ENCODE measurements around the gene ENTPD3. TPM values are rescaled to one million over a fixed set of nuclear protein-coding genes. Genes with fewer than 3 reads are reported as not detected.

The ENTPD3 gene
- total and polyA plus RNA-seq, 4 donors: 1.5 to 6.1 (median 3.7) TPM

DNA sequence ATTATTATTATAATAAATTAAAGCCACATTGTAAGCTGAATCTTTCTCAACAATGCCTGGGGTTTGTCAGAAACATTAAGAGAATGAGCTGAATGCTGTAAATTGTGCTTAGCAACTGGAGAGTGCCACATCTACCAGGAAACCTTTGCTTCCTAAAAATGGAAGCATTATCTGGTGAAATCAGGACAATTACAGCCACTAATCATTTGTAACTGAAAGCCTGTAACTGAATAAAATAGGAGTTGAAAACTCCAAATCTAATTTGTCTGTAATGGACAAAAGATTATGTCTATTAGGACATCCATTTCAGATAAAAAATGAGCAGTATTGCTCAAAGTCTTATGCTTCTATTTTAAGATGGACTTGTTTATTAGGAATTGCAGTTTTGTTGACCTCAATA, 45.3 kb upstream of the ENTPD3 start:
- no peak for DNase-seq
- no peaks in the 10 kb centered on the region for H3K4me1 ChIP-seq (ENCODE audit: control insufficient read depth in 5 of 5, insufficient read depth in 5 of 5, low read length in 5 of 5)
- H3K9me3 ChIP-seq (ENCODE audit: control insufficient read depth in 4 of 4, insufficient read depth in 3 of 4, low read length in 3 of 4): no peaks in the 10 kb centered on the region
- H3K27ac ChIP-seq (ENCODE audit: low read depth in 1 of 2, low read length in 1 of 2): no peak overlapping the region
- ATAC-seq (ENCODE audit: insufficient read depth, low FRiP score): no peak
- H3K36me3 ChIP-seq (ENCODE audit: control insufficient read depth in 4 of 4, insufficient read depth in 4 of 4, low read length in 4 of 4): no peaks in the 10 kb centered on the region
- TF ChIP-seq, protein P1, sequence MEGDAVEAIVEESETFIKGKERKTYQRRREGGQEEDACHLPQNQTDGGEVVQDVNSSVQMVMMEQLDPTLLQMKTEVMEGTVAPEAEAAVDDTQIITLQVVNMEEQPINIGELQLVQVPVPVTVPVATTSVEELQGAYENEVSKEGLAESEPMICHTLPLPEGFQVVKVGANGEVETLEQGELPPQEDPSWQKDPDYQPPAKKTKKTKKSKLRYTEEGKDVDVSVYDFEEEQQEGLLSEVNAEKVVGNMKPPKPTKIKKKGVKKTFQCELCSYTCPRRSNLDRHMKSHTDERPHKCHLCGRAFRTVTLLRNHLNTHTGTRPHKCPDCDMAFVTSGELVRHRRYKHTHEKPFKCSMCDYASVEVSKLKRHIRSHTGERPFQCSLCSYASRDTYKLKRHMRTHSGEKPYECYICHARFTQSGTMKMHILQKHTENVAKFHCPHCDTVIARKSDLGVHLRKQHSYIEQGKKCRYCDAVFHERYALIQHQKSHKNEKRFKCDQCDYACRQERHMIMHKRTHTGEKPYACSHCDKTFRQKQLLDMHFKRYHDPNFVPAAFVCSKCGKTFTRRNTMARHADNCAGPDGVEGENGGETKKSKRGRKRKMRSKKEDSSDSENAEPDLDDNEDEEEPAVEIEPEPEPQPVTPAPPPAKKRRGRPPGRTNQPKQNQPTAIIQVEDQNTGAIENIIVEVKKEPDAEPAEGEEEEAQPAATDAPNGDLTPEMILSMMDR (IDR thresholded peaks at IDR 0.05; ENCODE audit: control extremely low read depth, extremely low read depth): no peak
- H3K27me3 ChIP-seq (ENCODE audit: control insufficient read depth in 3 of 3, insufficient read depth in 3 of 3, low read length in 2 of 3): no peaks in the 10 kb centered on the region
- H3K9ac ChIP-seq (ENCODE audit: insufficient read depth in 1 of 2, low read length in 2 of 2): no peak overlapping the region
- no peak overlapping the region for H3K4me3 ChIP-seq

DNA sequence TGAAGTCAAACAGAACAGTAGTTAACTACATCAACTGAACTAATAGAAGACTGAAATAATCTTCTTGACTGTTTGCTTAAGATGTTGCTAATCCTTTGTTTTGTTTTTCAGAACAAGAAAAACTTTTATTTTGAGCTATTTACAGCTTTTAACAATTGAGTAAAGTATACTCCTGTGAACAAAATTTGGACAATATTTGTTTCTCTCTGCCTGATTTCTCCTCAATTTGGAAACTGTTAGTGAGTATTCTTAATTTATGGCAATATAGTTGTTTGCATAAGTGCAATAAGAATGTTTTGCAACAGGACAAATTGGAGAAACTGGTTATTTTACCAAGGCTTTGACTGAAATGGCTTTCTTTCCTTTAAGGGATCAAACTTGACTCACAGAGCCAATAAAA, 36.5 kb upstream of the ENTPD3 start:
- ATAC-seq (ENCODE audit: insufficient read depth, low FRiP score) (no peak), DNase-seq (no peak)
- H3K36me3 ChIP-seq (ENCODE audit: control insufficient read depth in 4 of 4, insufficient read depth in 4 of 4, low read length in 4 of 4): no peaks in the 10 kb centered on the region
- no peaks in the 10 kb centered on the region for H3K27me3 ChIP-seq (ENCODE audit: control insufficient read depth in 3 of 3, insufficient read depth in 3 of 3, low read length in 2 of 3)
- TF ChIP-seq, protein P1 (IDR thresholded peaks at IDR 0.05; ENCODE audit: control extremely low read depth, extremely low read depth): no peak
- no peak overlapping the region for H3K4me3 ChIP-seq
- no peak overlapping the region for H3K27ac ChIP-seq (ENCODE audit: low read depth in 1 of 2, low read length in 1 of 2)
- no peaks in the 10 kb centered on the region for H3K4me1 ChIP-seq (ENCODE audit: control insufficient read depth in 5 of 5, insufficient read depth in 5 of 5, low read length in 5 of 5)
- peaks cover 0 to 4% (median 0%) of the 10 kb centered on the region in 4 donors for H3K9me3 ChIP-seq (ENCODE audit: control insufficient read depth in 4 of 4, insufficient read depth in 3 of 4, low read length in 3 of 4)
- no peak overlapping the region for H3K9ac ChIP-seq (ENCODE audit: insufficient read depth in 1 of 2, low read length in 2 of 2)

DNA sequence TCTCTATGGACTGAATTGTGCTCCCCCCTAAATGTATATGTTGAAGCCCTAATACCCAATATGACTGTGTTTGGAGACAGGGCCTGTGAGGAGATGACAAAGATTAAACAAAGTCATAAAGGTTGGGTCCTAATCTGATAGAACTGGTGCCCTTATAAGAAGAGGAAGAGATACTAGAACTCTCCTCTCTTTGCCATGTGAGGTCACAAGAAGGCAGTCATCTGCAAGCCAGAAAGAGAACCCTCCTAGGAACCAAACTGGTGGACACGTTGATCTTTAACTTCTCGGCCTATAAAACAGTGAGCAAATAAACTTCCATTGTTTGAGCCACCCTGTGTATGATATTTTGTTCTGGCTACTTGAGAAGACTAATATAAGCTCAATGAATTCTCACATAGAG, 31.6 kb upstream of the ENTPD3 start:
- H3K4me3 ChIP-seq: no peak overlapping the region
- H3K9me3 ChIP-seq (ENCODE audit: control insufficient read depth in 4 of 4, insufficient read depth in 3 of 4, low read length in 3 of 4): peaks cover 0 to 1% (median 0%) of the 10 kb centered on the region in 4 donors
- ATAC-seq (ENCODE audit: insufficient read depth, low FRiP score): no peak
- DNase-seq: no peak
- no peak overlapping the region for H3K9ac ChIP-seq (ENCODE audit: insufficient read depth in 1 of 2, low read length in 2 of 2)
- H3K27ac ChIP-seq (ENCODE audit: low read depth in 1 of 2, low read length in 1 of 2): no peak overlapping the region
- TF ChIP-seq, protein P1 (IDR thresholded peaks at IDR 0.05; ENCODE audit: control extremely low read depth, extremely low read depth): no peak
- 71 to 74% methylated on average over 2 of the region's 2 CpGs for WGBS, 2 donors
- H3K36me3 ChIP-seq (ENCODE audit: control insufficient read depth in 4 of 4, insufficient read depth in 4 of 4, low read length in 4 of 4): no peaks in the 10 kb centered on the region
- no peaks in the 10 kb centered on the region for H3K4me1 ChIP-seq (ENCODE audit: control insufficient read depth in 5 of 5, insufficient read depth in 5 of 5, low read length in 5 of 5)
- H3K27me3 ChIP-seq (ENCODE audit: control insufficient read depth in 3 of 3, insufficient read depth in 3 of 3, low read length in 2 of 3): no peaks in the 10 kb centered on the region

DNA sequence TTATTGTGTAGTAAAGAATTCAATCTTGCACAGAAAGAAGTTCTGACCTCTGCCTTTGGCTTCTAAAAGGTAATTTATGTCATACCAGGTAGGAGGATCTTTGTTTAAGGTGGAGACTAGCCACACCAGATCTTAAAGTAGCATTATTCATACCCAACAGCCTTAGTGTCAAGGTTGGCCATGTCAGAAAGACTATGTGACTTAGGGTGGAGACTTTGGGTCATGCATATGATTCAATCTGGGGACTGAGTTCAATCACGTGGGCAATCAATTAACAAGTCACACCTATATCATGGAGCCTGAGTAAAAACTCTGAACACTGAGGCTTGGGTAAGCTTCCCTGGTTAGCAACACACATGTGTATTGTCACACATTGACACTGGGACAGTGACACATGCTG, 28.5 kb upstream of the ENTPD3 start:
- H3K9ac ChIP-seq (ENCODE audit: insufficient read depth in 1 of 2, low read length in 2 of 2): no peak overlapping the region
- peaks cover 0 to 3% (median 0%) of the 10 kb centered on the region in 4 donors for H3K9me3 ChIP-seq (ENCODE audit: control insufficient read depth in 4 of 4, insufficient read depth in 3 of 4, low read length in 3 of 4)
- ATAC-seq (ENCODE audit: insufficient read depth, low FRiP score) (no peak), DNase-seq (no peak)
- no peaks in the 10 kb centered on the region for H3K36me3 ChIP-seq (ENCODE audit: control insufficient read depth in 4 of 4, insufficient read depth in 4 of 4, low read length in 4 of 4)
- no peaks in the 10 kb centered on the region for H3K27me3 ChIP-seq (ENCODE audit: control insufficient read depth in 3 of 3, insufficient read depth in 3 of 3, low read length in 2 of 3)
- 72 to 100% methylated on average over 1 of the region's 1 CpG for WGBS, 2 donors
- TF ChIP-seq, protein P1 (IDR thresholded peaks at IDR 0.05; ENCODE audit: control extremely low read depth, extremely low read depth): no peak
- no peak overlapping the region for H3K4me3 ChIP-seq
- no peak overlapping the region for H3K27ac ChIP-seq (ENCODE audit: low read depth in 1 of 2, low read length in 1 of 2)
- H3K4me1 ChIP-seq (ENCODE audit: control insufficient read depth in 5 of 5, insufficient read depth in 5 of 5, low read length in 5 of 5): no peaks in the 10 kb centered on the region

All from lung (tissue), 12 donors.